ENCODE results near the gene PGM3. TPM values are rescaled to one million over a fixed set of nuclear protein-coding genes. Genes with fewer than 3 reads are reported as not detected.

The PGM3 gene
- total RNA-seq, 1 donor from 2014 or later = 24.7 TPM

GRCh38 chr6:83168556-83168955 is 24.5 kb downstream of the PGM3 start:
- no peak overlapping the region for H3K4me3 Mint-ChIP-seq
- no peak overlapping the region for H3K27ac Mint-ChIP-seq
- no peak for DNase-seq
- no peaks in the 10 kb centered on the region for H3K9me3 Mint-ChIP-seq
- no peaks in the 10 kb centered on the region for H3K27me3 Mint-ChIP-seq
- intact Hi-C loops (cut with micrococcal nuclease) = no loop called here
- peaks cover 57% of the 10 kb centered on the region for H3K36me3 Mint-ChIP-seq (ENCODE audit: low read depth)
- H3K4me1 Mint-ChIP-seq = peaks cover 2% of the 10 kb centered on the region

GRCh38 chr6:83167726-83168278 is 25.3 kb downstream of the PGM3 start:
- Mint-ChIP-seq H3K27me3 (no peaks in the 10 kb centered on the region), H3K27ac (no peak overlapping the region), H3K4me1 (peaks cover 2% of the 10 kb centered on the region), H3K36me3 (ENCODE audit: low read depth) (peaks cover 52% of the 10 kb centered on the region), H3K4me3 (no peak overlapping the region), H3K9me3 (no peaks in the 10 kb centered on the region)
- intact Hi-C loops (cut with micrococcal nuclease) = no loop called here
- DNase-seq = no peak

GRCh38 chr6:83160167-83160566 is 32.9 kb downstream of the PGM3 start:
- Mint-ChIP-seq H3K4me3 (no peak overlapping the region), H3K36me3 (ENCODE audit: low read depth) (peaks cover 21% of the 10 kb centered on the region), H3K4me1 (peaks cover 2% of the 10 kb centered on the region), H3K27me3 (no peaks in the 10 kb centered on the region), H3K9me3 (no peaks in the 10 kb centered on the region), H3K27ac (no peak overlapping the region)
- no peak for DNase-seq
- intact Hi-C loops (cut with micrococcal nuclease) = no loop called here

- no peaks in the 10 kb centered on the region for H3K27me3 Mint-ChIP-seq
Measured at GRCh38 chr6:83155794-83156193, 37.3 kb downstream of the PGM3 start.

GRCh38 chr6:83153883-83154521 is 39.1 kb downstream of the PGM3 start:
- no peaks in the 10 kb centered on the region for H3K27me3 Mint-ChIP-seq
- H3K36me3 Mint-ChIP-seq (ENCODE audit: low read depth) = peaks cover 9% of the 10 kb centered on the region
- H3K4me3 Mint-ChIP-seq = no peak overlapping the region

More at GRCh38 chr6:83155794-83156193, 37.3 kb downstream of the PGM3 start:
- no peaks in the 10 kb centered on the region for H3K9me3 Mint-ChIP-seq
- no peak for DNase-seq
- no peak overlapping the region for H3K4me3 Mint-ChIP-seq
- intact Hi-C loops (cut with micrococcal nuclease) = no loop called here
- no peaks in the 10 kb centered on the region for H3K4me1 Mint-ChIP-seq
- H3K27ac Mint-ChIP-seq = no peak overlapping the region
- H3K36me3 Mint-ChIP-seq (ENCODE audit: low read depth) = peaks cover 13% of the 10 kb centered on the region

GRCh38 chr6:83152913-83153312 is 40.2 kb downstream of the PGM3 start:
- peaks cover 10% of the 10 kb centered on the region for H3K36me3 Mint-ChIP-seq (ENCODE audit: low read depth)
- no peaks in the 10 kb centered on the region for H3K4me1 Mint-ChIP-seq
- no peak for DNase-seq
- H3K27me3 Mint-ChIP-seq = no peaks in the 10 kb centered on the region
- no peak overlapping the region for H3K4me3 Mint-ChIP-seq
- intact Hi-C loops (cut with micrococcal nuclease) = no loop called here
- no peak overlapping the region for H3K27ac Mint-ChIP-seq
- no peaks in the 10 kb centered on the region for H3K9me3 Mint-ChIP-seq

More at GRCh38 chr6:83153883-83154521, 39.1 kb downstream of the PGM3 start:
- no peak overlapping the region for H3K27ac Mint-ChIP-seq
- DNase-seq = no peak
- intact Hi-C loops (cut with micrococcal nuclease) = no loop called here
- no peaks in the 10 kb centered on the region for H3K4me1 Mint-ChIP-seq
- no peaks in the 10 kb centered on the region for H3K9me3 Mint-ChIP-seq

GRCh38 chr6:83151114-83151513 is 42.0 kb downstream of the PGM3 start:
- intact Hi-C loops (cut with micrococcal nuclease) = no loop called here
- H3K4me1 Mint-ChIP-seq = no peaks in the 10 kb centered on the region
- no peak overlapping the region for H3K4me3 Mint-ChIP-seq
- no peak overlapping the region for H3K27ac Mint-ChIP-seq
- H3K9me3 Mint-ChIP-seq = no peaks in the 10 kb centered on the region
- no peak for DNase-seq
- H3K36me3 Mint-ChIP-seq (ENCODE audit: low read depth) = peaks cover 11% of the 10 kb centered on the region
- no peaks in the 10 kb centered on the region for H3K27me3 Mint-ChIP-seq

- Mint-ChIP-seq H3K4me3 (no peak overlapping the region), H3K4me1 (no peaks in the 10 kb centered on the region), H3K36me3 (ENCODE audit: low read depth) (peaks cover 22% of the 10 kb centered on the region), H3K27ac (no peak overlapping the region), H3K9me3 (no peaks in the 10 kb centered on the region), H3K27me3 (no peaks in the 10 kb centered on the region)
- DNase-seq = no peak
- intact Hi-C loops (cut with micrococcal nuclease) = no loop called here
Measured at GRCh38 chr6:83138758-83139157, 54.3 kb downstream of the PGM3 start.

GRCh38 chr6:83138118-83138722 is 54.8 kb downstream of the PGM3 start:
- Mint-ChIP-seq H3K9me3 (no peaks in the 10 kb centered on the region), H3K4me3 (no peak overlapping the region), H3K27me3 (no peaks in the 10 kb centered on the region), H3K27ac (no peak overlapping the region), H3K4me1 (no peaks in the 10 kb centered on the region), H3K36me3 (ENCODE audit: low read depth) (peaks cover 20% of the 10 kb centered on the region)
- intact Hi-C loops (cut with micrococcal nuclease) = no loop called here
- DNase-seq = no peak

GRCh38 chr6:83132121-83132520 is 60.9 kb downstream of the PGM3 start:
- H3K9me3 Mint-ChIP-seq = no peaks in the 10 kb centered on the region
- intact Hi-C loops (cut with micrococcal nuclease) = no loop called here
- H3K36me3 Mint-ChIP-seq (ENCODE audit: low read depth) = peaks cover 23% of the 10 kb centered on the region
- H3K4me1 Mint-ChIP-seq = no peaks in the 10 kb centered on the region
- DNase-seq = no peak
- no peaks in the 10 kb centered on the region for H3K27me3 Mint-ChIP-seq
- H3K4me3 Mint-ChIP-seq = no peak overlapping the region
- H3K27ac Mint-ChIP-seq = no peak overlapping the region

GRCh38 chr6:83127976-83128375 is 65.1 kb downstream of the PGM3 start:
- Mint-ChIP-seq H3K36me3 (ENCODE audit: low read depth) (peaks cover 31% of the 10 kb centered on the region), H3K4me3 (no peak overlapping the region), H3K4me1 (no peaks in the 10 kb centered on the region), H3K27ac (no peak overlapping the region), H3K9me3 (no peaks in the 10 kb centered on the region), H3K27me3 (no peaks in the 10 kb centered on the region)
- no peak for DNase-seq
- intact Hi-C loops (cut with micrococcal nuclease) = no loop called here

- H3K36me3 Mint-ChIP-seq (ENCODE audit: low read depth) = peaks cover 31% of the 10 kb centered on the region
- H3K9me3 Mint-ChIP-seq = no peaks in the 10 kb centered on the region
- no peak for DNase-seq
- H3K4me3 Mint-ChIP-seq = no peak overlapping the region
- intact Hi-C loops (cut with micrococcal nuclease) = no loop called here
- H3K27me3 Mint-ChIP-seq = no peaks in the 10 kb centered on the region
- H3K27ac Mint-ChIP-seq = no peak overlapping the region
- H3K4me1 Mint-ChIP-seq = no peaks in the 10 kb centered on the region
Measured at GRCh38 chr6:83127258-83127657, 65.8 kb downstream of the PGM3 start.

- no peak for DNase-seq
- Mint-ChIP-seq H3K4me1 (no peaks in the 10 kb centered on the region), H3K27me3 (no peaks in the 10 kb centered on the region), H3K27ac (no peak overlapping the region), H3K36me3 (ENCODE audit: low read depth) (peaks cover 31% of the 10 kb centered on the region), H3K4me3 (no peak overlapping the region), H3K9me3 (no peaks in the 10 kb centered on the region)
- intact Hi-C loops (cut with micrococcal nuclease) = no loop called here
Measured at GRCh38 chr6:83126807-83127206, 66.3 kb downstream of the PGM3 start.

GRCh38 chr6:83126223-83126622 is 66.8 kb downstream of the PGM3 start:
- intact Hi-C loops (cut with micrococcal nuclease) = no loop called here
- Mint-ChIP-seq H3K36me3 (ENCODE audit: low read depth) (peaks cover 31% of the 10 kb centered on the region), H3K9me3 (no peaks in the 10 kb centered on the region), H3K27ac (no peak overlapping the region), H3K27me3 (no peaks in the 10 kb centered on the region), H3K4me3 (no peak overlapping the region), H3K4me1 (no peaks in the 10 kb centered on the region)
- DNase-seq = no peak

All from activated CD4-positive, alpha-beta T cell treated with anti-CD3 and anti-CD28 coated beads, Interleukin-2, amount 10 ng/mL, durations not matched to agents 24 days and 14 days (primary cell).